HepG2 (cell line): ENCODE measurements around the gene UBE2D3. TPM values are rescaled to one million over a fixed set of nuclear protein-coding genes. Genes with fewer than 3 reads are reported as not detected.

Source experiments
- ARID4A ChIP-seq: sonication (generic); formaldehyde crosslinking; IDR thresholded peaks from 2 replicates; pipeline ENCODE4 v1.5.0; 2020; ENCODE audit warnings: mild to moderate bottlenecking, missing genetic modification reagents, borderline replicate concordance
- ATF6 ChIP-seq: sonication (generic); formaldehyde crosslinking; conservative IDR thresholded peaks from 2 replicates; pipeline ENCODE4 v1.4.0; 2020; ENCODE audit warnings: missing genetic modification reagents
- GMEB1 ChIP-seq: sonication (generic); formaldehyde crosslinking; IDR thresholded peaks from 2 replicates; pipeline ENCODE4 v1.5.1; 2020; ENCODE audit warnings: missing genetic modification reagents, mild to moderate bottlenecking, borderline replicate concordance
- HNF4G ChIP-seq, 2 experiments: sonication (generic) in 1 of 2; formaldehyde crosslinking in 1 of 2; IDR thresholded peaks; 2 replicates each; pipeline versions ENCODE4 v1.4.0 to v1.6.1; 2011 to 2020; ENCODE audit warnings: borderline replicate concordance in 2 of 2, low read depth in 2 of 2, mild to moderate bottlenecking in 2 of 2, low read length in 1 of 2, missing genetic modification reagents in 1 of 2, moderate library complexity in 1 of 2
- ISX ChIP-seq: sonication (generic); formaldehyde crosslinking; conservative IDR thresholded peaks from 2 replicates; pipeline ENCODE4 v1.5.0; 2020; ENCODE audit warnings: missing genetic modification reagents
- KMT2B ChIP-seq: IDR thresholded peaks from 2 replicates; pipeline ENCODE4 v1.6.1; 2016; ENCODE audit warnings: missing genetic modification reagents, missing compliant biosample characterization
- POLR2AphosphoS2 ChIP-seq: IDR thresholded peaks from 2 replicates; pipeline ENCODE4 v1.6.1; 2011; ENCODE audit warnings: low read depth, low read length, improper control_type of control experiment
- RORA ChIP-seq: sonication (generic); formaldehyde crosslinking; IDR thresholded peaks from 2 replicates; pipeline ENCODE4 v1.5.0; 2020; ENCODE audit warnings: mild to moderate bottlenecking, missing genetic modification reagents, moderate library complexity
- RXRA ChIP-seq: sonication (generic); formaldehyde crosslinking; IDR thresholded peaks from 2 replicates; pipeline ENCODE4 v1.5.1; 2020; ENCODE audit warnings: missing genetic modification reagents
- SP4 ChIP-seq: sonication (generic); formaldehyde crosslinking; IDR thresholded peaks from 2 replicates; pipeline ENCODE4 v1.8.1; 2023; ENCODE audit warnings: mild to moderate bottlenecking, missing genetic modification reagents
- SPEN ChIP-seq: sonication (generic); formaldehyde crosslinking; IDR thresholded peaks from 2 replicates; pipeline ENCODE4 v1.5.1; 2020; ENCODE audit warnings: low read depth, mild to moderate bottlenecking, missing genetic modification reagents
- ZBTB34 ChIP-seq: sonication (generic); formaldehyde crosslinking; IDR thresholded peaks from 2 replicates; pipeline ENCODE4 v1.8.0; 2022; ENCODE audit warnings: mild to moderate bottlenecking, missing genetic modification reagents
- ZNF337 ChIP-seq: sonication (generic); formaldehyde crosslinking; IDR thresholded peaks from 2 replicates; pipeline ENCODE4 v1.5.1; 2020; ENCODE audit warnings: missing genetic modification reagents, low read depth, mild to moderate bottlenecking, borderline replicate concordance
- ZNF484 ChIP-seq: sonication (generic); formaldehyde crosslinking; IDR thresholded peaks from 2 replicates; pipeline ENCODE4 v1.5.1; 2020; ENCODE audit warnings: mild to moderate bottlenecking, low read depth, missing genetic modification reagents, borderline replicate concordance
- ZNF546 ChIP-seq: sonication (generic); formaldehyde crosslinking; conservative IDR thresholded peaks from 2 replicates; pipeline ENCODE4 v1.8.1; 2023; ENCODE audit warnings: mild to moderate bottlenecking, missing genetic modification reagents
- ZNF615 ChIP-seq: sonication (generic); formaldehyde crosslinking; IDR thresholded peaks from 2 replicates; pipeline ENCODE4 v1.5.0; 2020; ENCODE audit warnings: mild to moderate bottlenecking, missing genetic modification reagents, borderline replicate concordance
- ZNF781 ChIP-seq: sonication (generic); formaldehyde crosslinking; IDR thresholded peaks from 2 replicates; pipeline ENCODE4 v1.5.1; 2020; ENCODE audit warnings: borderline replicate concordance, mild to moderate bottlenecking, missing genetic modification reagents; ENCODE audit errors: not compliant biosample characterization
- ZNF878 ChIP-seq: sonication (generic); formaldehyde crosslinking; IDR thresholded peaks from 2 replicates; pipeline ENCODE4 v1.8.1; 2023; ENCODE audit warnings: mild to moderate bottlenecking, missing genetic modification reagents, moderate library complexity
- polyA plus RNA-seq, 8 experiments: library from polyadenylated mRNA; depleted of rRNA in 3 of 8; stranded (reverse) in 7 of 8; unstranded in 1 of 8; fragments of >200 nt; fragmentation: Illumina TruSeq in 4 of 8; extraction: Trizol in 4 of 8; gene quantifications; 2 replicates each; pipeline versions ENCODE4 v1.2.1 to v1.2.3, GENCODE V29; 2011 to 2016; ENCODE audit warnings: low read depth in 4 of 8, missing spikeins in 1 of 8, mixed read lengths in 1 of 8; ENCODE audit not compliant: insufficient read depth in 1 of 8
- total RNA-seq, 5 experiments: library from RNA; depleted of rRNA; stranded (reverse); fragments of >200 nt; fragmentation: Illumina TruSeq; extraction: Trizol; gene quantifications; 2 replicates each; pipeline ENCODE4 v1.2.3, GENCODE V29; 2016; ENCODE audit warnings: low read depth in 1 of 5

Gene UBE2D3
- total and polyA plus RNA-seq, 2 of the 13 experiments (the other 11 are each of a cell fraction or from before 2014, with no cell fraction given) = 224 to 293 TPM

- TF ChIP-seq ARID4A (peak; percentile 64; the same call in 1 of the 2 replicates), ZNF484 (CRISPR knock-in tag) (no peak), ZBTB34 (CRISPR knock-in tag) (peak; percentile 76; the same call in 1 of the 2 replicates), ZNF781 (CRISPR knock-in tag) (peak; percentile 59), ZNF546 (no peak; the same call in none of the 2 replicates), KMT2B (no peak; the same call in 1 of the 2 replicates), ZNF337 (CRISPR knock-in tag) (no peak), ISX (CRISPR knock-in tag) (no peak), HNF4G (IDR thresholded peaks at IDR 0.05; ENCODE audit: borderline replicate concordance, low read depth, low read length) (no peak), HNF4G (CRISPR knock-in tag; IDR thresholded peaks at IDR 0.05; ENCODE audit: borderline replicate concordance, low read depth) (peak; percentile 48; the same call in 1 of the 2 replicates), ZNF615 (CRISPR knock-in tag) (no peak), ATF6 (CRISPR knock-in tag) (no peak), RXRA (no peak), POLR2AphosphoS2 (peak; percentile 65; the same call in 1 of the 2 replicates), GMEB1 (CRISPR knock-in tag) (peak; percentile 65), SPEN (CRISPR knock-in tag) (peak; percentile 58; the same call in 1 of the 2 replicates), ZNF878 (peak; percentile 83; the same call in 1 of the 2 replicates), SP4 (CRISPR knock-in tag) (peak; percentile 71; the same call in 1 of the 2 replicates), RORA (CRISPR knock-in tag) (no peak)
Measured at GRCh38 chr4:102827674-102828496, 534 bp upstream of the UBE2D3 start (continued).
